Tibial nerve (tissue), 3 donors: ENCODE results near the gene NFATC1.

Source experiments
- CTCF ChIP-seq, 5 experiments: fragments of 200-600 bp in 3 of 5; fragments of 450-650 bp in 2 of 5; sonication (generic) in 3 of 5; IDR thresholded peaks; one replicate each; pipeline ENCODE4 v1.5.1; 2016 to 2019; ENCODE audit warnings: antibody characterized with exemption in 5 of 5, mild to moderate bottlenecking in 3 of 5, moderate library complexity in 2 of 5
- POLR2A ChIP-seq, 2 donors: fragments of 450-650 bp; IDR thresholded peaks; one replicate each; pipeline ENCODE4 v1.6.1; 2017; ENCODE audit warnings: antibody characterized with exemption in 2 of 2, mild to moderate bottlenecking in 2 of 2, moderate library complexity in 2 of 2

GRCh38 chr18:79394534-79395307, 1.0 kb upstream of the NFATC1 start:
- no peak for TF ChIP-seq CTCF (IDR thresholded peaks at IDR 0.05)
- no peak for TF ChIP-seq POLR2A (IDR thresholded peaks at IDR 0.05)
